HepG2 (cell line): Measurements from ENCODE around the gene SNX27. TPM values are rescaled to one million over a fixed set of nuclear protein-coding genes. Genes with fewer than 3 reads are reported as not detected.
A peak's percentile ranks its signal among the peaks of the same experiment; 100 is the strongest.

ENCODE experiments used
- ATAC-seq: fragments of 200-7000 bp; cut with Tn5 transposase; 3 replicates; pipeline ENCODE4 v1.9.1; 2020; ENCODE audit warnings: mild to moderate bottlenecking, moderate library complexity
- BruUV-seq: library from RNA; stranded (reverse); fragments of 400-500 nt; replicated peaks from 2 replicates; lab custom pipeline; 2021; lab: Mats Ljungman, UMichigan
- CTCF ChIA-PET: fragments of 300-600 bp; formaldehyde crosslinking; extraction: SDS; loops from one replicate; lab custom pipeline; 2021; ENCODE audit warnings: low total read pairs, inconsistent platforms, low intra/inter-chr PET ratio; lab: Yijun Ruan, JAX
- POLR2A ChIA-PET: fragments of 350-600 bp; sonication (Branson Sonifier 250); formaldehyde crosslinking; loops from one replicate; lab custom pipeline; 2020; ENCODE audit warnings: antibody characterized with exemption, inconsistent platforms; lab: Yijun Ruan, JAX
- DNase-seq: peaks from one replicate; pipeline ENCODE4 v3.0.0-alpha.2; 2015; ENCODE audit warnings: low spot score
- FAIRE-seq: peaks from 3 replicates; lab custom pipeline; 2011; peaks lifted over from hg19 to GRCh38; lab: Jason Lieb, UNC
- H2AFZ ChIP-seq: one replicate; pipeline ENCODE4 v1.6.1; 2011; ENCODE audit warnings: low read length, inconsistent platforms
- H3K27ac ChIP-seq: fragments of 300-600 bp; 3 replicates; pipeline ENCODE4 v1.8.0; 2011; ENCODE audit warnings: mixed run types, mild to moderate bottlenecking, mixed read lengths, low read length, inconsistent platforms; ENCODE audit not compliant: insufficient read depth; ENCODE audit errors: extremely low read length
- H3K27me3 ChIP-seq, 2 experiments: fragments of 200-600 bp in 1 of 2; 2 replicates in 1 of 2; 3 replicates in 1 of 2; pipeline versions ENCODE4 v1.6.0 to v1.8.0; 2011; ENCODE audit warnings: low read length in 2 of 2, mild to moderate bottlenecking in 2 of 2, moderate library complexity in 2 of 2, inconsistent platforms in 1 of 2; ENCODE audit not compliant: insufficient read depth in 2 of 2, control insufficient read depth in 1 of 2
- H3K36me3 ChIP-seq, 2 experiments: fragments of 200-600 bp in 1 of 2; replicated peaks in 1 of 2; 2 replicates in 1 of 2; 3 replicates in 1 of 2; pipeline versions ENCODE4 v1.5.1 to v1.8.0; 2011; ENCODE audit warnings: low read length in 2 of 2, inconsistent platforms in 1 of 2; ENCODE audit not compliant: insufficient read depth in 2 of 2, control insufficient read depth in 1 of 2
- H3K4me1 ChIP-seq: 2 replicates; pipeline ENCODE4 v1.5.1; 2012; ENCODE audit warnings: low read length, inconsistent platforms; ENCODE audit not compliant: insufficient read depth
- H3K4me2 ChIP-seq: 2 replicates; pipeline ENCODE4 v1.6.0; 2011; ENCODE audit warnings: low read depth, low read length, inconsistent platforms
- H3K4me3 ChIP-seq, 3 experiments: fragments of 200-600 bp in 1 of 3; sonication (generic), shearing (Covaris generic) in 1 of 3; replicated peaks in 1 of 3; 2 replicates each; pipeline ENCODE4 v1.5.1; 2011 to 2016; ENCODE audit warnings: low read length in 3 of 3, inconsistent platforms in 2 of 3, low read depth in 2 of 3, mild to moderate bottlenecking in 2 of 3, control low read depth in 1 of 3, mixed read lengths in 1 of 3; ENCODE audit not compliant: insufficient read depth in 1 of 3
- H3K79me2 ChIP-seq: one replicate; pipeline ENCODE4 v1.6.1; 2011; ENCODE audit warnings: low read length, inconsistent platforms; ENCODE audit not compliant: insufficient read depth
- H3K9ac ChIP-seq: 2 replicates; pipeline ENCODE4 v1.6.0; 2011; ENCODE audit warnings: mild to moderate bottlenecking, low read depth, low read length, inconsistent platforms; ENCODE audit not compliant: insufficient read depth
- H3K9me3 ChIP-seq: 2 replicates; pipeline ENCODE4 v1.5.1; 2012; ENCODE audit warnings: mild to moderate bottlenecking, low read length
- H4K20me1 ChIP-seq: 2 replicates; pipeline ENCODE4 v1.6.0; 2011; ENCODE audit warnings: inconsistent platforms, mild to moderate bottlenecking, low read length, moderate library complexity; ENCODE audit not compliant: insufficient read depth
- ATF7-NPFF ChIP-seq: sonication (generic); formaldehyde crosslinking; IDR thresholded peaks from 2 replicates; pipeline ENCODE4 v1.8.1; 2023; ENCODE audit warnings: mild to moderate bottlenecking, low read depth, missing genetic modification reagents, moderate library complexity
- HIVEP1 ChIP-seq: sonication (generic); formaldehyde crosslinking; IDR thresholded peaks from 2 replicates; pipeline ENCODE4 v1.4.0; 2020; ENCODE audit warnings: mild to moderate bottlenecking, missing genetic modification reagents
- MAFK ChIP-seq, 2 experiments: IDR thresholded peaks in 1 of 2; conservative IDR thresholded peaks in 1 of 2; 2 replicates each; pipeline ENCODE4 v1.6.1; 2011; ENCODE audit warnings: improper control_type of control experiment in 2 of 2, low read length in 2 of 2
- NFE2L1 ChIP-seq: sonication (generic); formaldehyde crosslinking; IDR thresholded peaks from 2 replicates; pipeline ENCODE4 v1.4.0; 2020; ENCODE audit warnings: missing genetic modification reagents, mild to moderate bottlenecking, borderline replicate concordance
- RAD51 ChIP-seq: fragments of 450-650 bp; IDR thresholded peaks from 2 replicates; pipeline ENCODE4 v1.6.1; 2016; ENCODE audit warnings: borderline replicate concordance
- SMARCC2 ChIP-seq: fragments of 450-650 bp; IDR thresholded peaks from 2 replicates; pipeline ENCODE4 v1.6.1; 2017; ENCODE audit warnings: antibody characterized with exemption, mild to moderate bottlenecking
- ZFP82 ChIP-seq: sonication (generic); formaldehyde crosslinking; IDR thresholded peaks from 2 replicates; pipeline ENCODE4 v1.5.1; 2020; ENCODE audit warnings: mild to moderate bottlenecking, missing genetic modification reagents, borderline replicate concordance
- ZNF136 ChIP-seq: sonication (generic); formaldehyde crosslinking; IDR thresholded peaks from 2 replicates; pipeline ENCODE4 v1.8.1; 2022; ENCODE audit warnings: low read depth, mild to moderate bottlenecking, moderate library complexity, missing genetic modification reagents
- ZNF143 ChIP-seq: sonication (generic); formaldehyde crosslinking; IDR thresholded peaks from 2 replicates; pipeline ENCODE4 v1.4.0; 2020; ENCODE audit warnings: missing genetic modification reagents
- ZNF224 ChIP-seq: sonication (generic); formaldehyde crosslinking; IDR thresholded peaks from 2 replicates; pipeline ENCODE4 v1.5.0; 2020; ENCODE audit warnings: mild to moderate bottlenecking, missing genetic modification reagents
- ZNF570 ChIP-seq: sonication (generic); formaldehyde crosslinking; IDR thresholded peaks from 2 replicates; pipeline ENCODE4 v1.4.0; 2020; ENCODE audit warnings: mild to moderate bottlenecking, missing genetic modification reagents, borderline replicate concordance
- ZNF614 ChIP-seq: IDR thresholded peaks from 2 replicates; pipeline ENCODE4 v1.6.1; 2018; ENCODE audit warnings: missing biosample characterization, missing genetic modification reagents, inconsistent platforms, borderline replicate concordance
- ZNF660 ChIP-seq: sonication (generic); formaldehyde crosslinking; IDR thresholded peaks from 2 replicates; pipeline ENCODE4 v1.5.1; 2020; ENCODE audit warnings: mild to moderate bottlenecking, low read depth, missing genetic modification reagents, borderline replicate concordance
- ZSCAN30 ChIP-seq: sonication (generic); formaldehyde crosslinking; IDR thresholded peaks from 2 replicates; pipeline ENCODE4 v1.5.0; 2020; ENCODE audit warnings: mild to moderate bottlenecking, missing genetic modification reagents
- WGBS: methylation state at CpG from one replicate; pipeline ENCODE4 v1.1.6; 2017; ENCODE audit warnings: low lambda C conversion rate; 5-methylcytosine and 5-hydroxymethylcytosine counted together
- in situ Hi-C: cut with HindIII; loops from 2 replicates; pipeline ENCODE4 v1.10.0; 2017; ENCODE audit warnings: low pct_unique_long_range_greater_than_20kb; ENCODE audit not compliant: extremely low pct_ligation_motif_present
- intact Hi-C: fragments of 100-400 bp; cut with micrococcal nuclease; formaldehyde crosslinking; loops from one replicate; pipeline ENCODE4 v1.10.0; 2022; ENCODE audit not compliant: unreplicated experiment
- polyA plus RNA-seq, 8 experiments: library from polyadenylated mRNA; depleted of rRNA in 3 of 8; stranded (reverse) in 7 of 8; unstranded in 1 of 8; fragments of >200 nt; fragmentation: Illumina TruSeq in 4 of 8; extraction: Trizol in 4 of 8; gene quantifications; 2 replicates each; pipeline versions ENCODE4 v1.2.1 to v1.2.3, GENCODE V29; 2011 to 2016; ENCODE audit warnings: low read depth in 4 of 8, missing spikeins in 1 of 8, mixed read lengths in 1 of 8; ENCODE audit not compliant: insufficient read depth in 1 of 8
- total RNA-seq, 5 experiments: library from RNA; depleted of rRNA; stranded (reverse); fragments of >200 nt; fragmentation: Illumina TruSeq; extraction: Trizol; gene quantifications; 2 replicates each; pipeline ENCODE4 v1.2.3, GENCODE V29; 2016; ENCODE audit warnings: low read depth in 1 of 5
- TF ChIP-seq, protein P1 (sequence below): sonication (generic); formaldehyde crosslinking; IDR thresholded peaks from 2 replicates; pipeline ENCODE4 v1.4.0; 2020; ENCODE audit warnings: mild to moderate bottlenecking, missing genetic modification reagents, borderline replicate concordance

SNX27 gene
- total and polyA plus RNA-seq, 2 of the 13 experiments (the other 11 are each of a cell fraction or from before 2014, with no cell fraction given), result 14.4 to 17.8 TPM

DNA sequence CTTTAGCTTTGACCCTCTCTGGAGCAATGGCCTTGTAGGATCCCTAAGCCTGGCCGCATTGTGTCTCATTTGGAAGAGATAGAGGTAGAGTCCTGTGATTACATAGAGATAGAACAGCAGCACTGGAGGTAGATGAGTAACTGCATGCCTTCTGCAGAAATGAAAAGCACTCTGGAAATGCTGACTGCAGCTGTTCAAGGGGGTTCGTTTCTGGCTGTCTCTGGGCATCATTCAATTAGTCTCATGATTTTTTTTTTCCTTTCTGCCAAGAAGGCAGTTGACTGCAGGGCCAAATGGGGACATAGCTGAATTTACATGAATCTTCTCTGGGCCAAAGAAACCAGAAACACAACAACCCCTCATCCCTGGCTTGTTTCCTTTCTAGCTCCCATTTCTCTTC lies 28.1 kb upstream of the SNX27 start:
- H3K79me2 ChIP-seq, result no peaks in the 10 kb centered on the region
- CTCF ChIA-PET, result no interaction called here
- no peak for FAIRE-seq
- peaks cover 5 to 17% of the 10 kb centered on the region in 2 experiments for H3K36me3 ChIP-seq
- no TSS peak for BruUV-seq
- no peak overlapping the region for H3K27ac ChIP-seq
- H3K4me2 ChIP-seq, result no peak overlapping the region
- no peak overlapping the region for H3K9ac ChIP-seq
- no peak for DNase-seq
- WGBS, result 83% methylated on average over 2 of the region's 2 CpGs
- no peaks in the 10 kb centered on the region for H4K20me1 ChIP-seq
- H3K27me3 ChIP-seq, result no peaks in the 10 kb centered on the region
- no peak overlapping the region for H3K4me3 ChIP-seq
- TF ChIP-seq MAFK (conservative IDR thresholded peaks at IDR 0.05 in 1 of 2, IDR thresholded peaks at IDR 0.05 in 1 of 2; ENCODE audit: low read length in 2 of 2), result peak in 1 of 2 experiments; percentile 42; a peak in 2 of 4 replicates
- no peak for TF ChIP-seq ZSCAN30 (CRISPR knock-in tag)
- no peak for ATAC-seq
- POLR2A ChIA-PET, result interaction anchor here (1.7 kb wide), 1 partner anchor 44 kb away, joined by 3 read pairs; no protein-coding TSS in a partner anchor
- in situ Hi-C loops, result no loop called here
- H2AFZ ChIP-seq, result no peak overlapping the region
- H3K9me3 ChIP-seq, result no peaks in the 10 kb centered on the region
- intact Hi-C loops, result no loop called here
- peaks cover 15% of the 10 kb centered on the region for H3K4me1 ChIP-seq

- WGBS, result 79% methylated on average over 6 of the region's 6 CpGs
- no peak for ATAC-seq
- no peak overlapping the region for H3K4me3 ChIP-seq
- DNase-seq, result no peak
- no peaks in the 10 kb centered on the region for H4K20me1 ChIP-seq
- no peaks in the 10 kb centered on the region for H3K79me2 ChIP-seq
- peaks cover 5 to 12% of the 10 kb centered on the region in 2 experiments; a peak in 4 of 5 replicates for H3K36me3 ChIP-seq
- ChIA-PET POLR2A (interaction anchor here (1.7 kb wide), 1 partner anchor 45 kb away, joined by 3 read pairs; no protein-coding TSS in a partner anchor), CTCF (no interaction called here)
- no peak overlapping the region for H2AFZ ChIP-seq
- no peak overlapping the region for H3K27ac ChIP-seq
- H3K4me2 ChIP-seq, result no peak overlapping the region
- no peaks in the 10 kb centered on the region for H3K27me3 ChIP-seq
- peaks cover 15% of the 10 kb centered on the region for H3K4me1 ChIP-seq
- intact Hi-C loops, result no loop called here
- no peaks in the 10 kb centered on the region for H3K9me3 ChIP-seq
- H3K9ac ChIP-seq, result no peak overlapping the region
- no TSS peak for BruUV-seq
- no peak for FAIRE-seq
- in situ Hi-C loops, result no loop called here
- TF ChIP-seq ZFP82 (CRISPR knock-in tag), result no peak
- no peak for TF ChIP-seq RAD51
- no peak for TF ChIP-seq ATF7-NPFF (CRISPR knock-in tag)
- TF ChIP-seq ZNF136 (CRISPR knock-in tag), result no peak
- no peak for TF ChIP-seq ZNF224
- TF ChIP-seq ZNF660 (CRISPR knock-in tag), result no peak
- TF ChIP-seq ZNF570 (CRISPR knock-in tag), result no peak
- TF ChIP-seq SMARCC2, result no peak
- no peak for TF ChIP-seq NFE2L1 (CRISPR knock-in tag)
- no peak for TF ChIP-seq ZNF614 (CRISPR knock-in tag)
- no peak for TF ChIP-seq HIVEP1 (CRISPR knock-in tag)
- no peak for TF ChIP-seq ZNF143
- TF ChIP-seq, protein P1, sequence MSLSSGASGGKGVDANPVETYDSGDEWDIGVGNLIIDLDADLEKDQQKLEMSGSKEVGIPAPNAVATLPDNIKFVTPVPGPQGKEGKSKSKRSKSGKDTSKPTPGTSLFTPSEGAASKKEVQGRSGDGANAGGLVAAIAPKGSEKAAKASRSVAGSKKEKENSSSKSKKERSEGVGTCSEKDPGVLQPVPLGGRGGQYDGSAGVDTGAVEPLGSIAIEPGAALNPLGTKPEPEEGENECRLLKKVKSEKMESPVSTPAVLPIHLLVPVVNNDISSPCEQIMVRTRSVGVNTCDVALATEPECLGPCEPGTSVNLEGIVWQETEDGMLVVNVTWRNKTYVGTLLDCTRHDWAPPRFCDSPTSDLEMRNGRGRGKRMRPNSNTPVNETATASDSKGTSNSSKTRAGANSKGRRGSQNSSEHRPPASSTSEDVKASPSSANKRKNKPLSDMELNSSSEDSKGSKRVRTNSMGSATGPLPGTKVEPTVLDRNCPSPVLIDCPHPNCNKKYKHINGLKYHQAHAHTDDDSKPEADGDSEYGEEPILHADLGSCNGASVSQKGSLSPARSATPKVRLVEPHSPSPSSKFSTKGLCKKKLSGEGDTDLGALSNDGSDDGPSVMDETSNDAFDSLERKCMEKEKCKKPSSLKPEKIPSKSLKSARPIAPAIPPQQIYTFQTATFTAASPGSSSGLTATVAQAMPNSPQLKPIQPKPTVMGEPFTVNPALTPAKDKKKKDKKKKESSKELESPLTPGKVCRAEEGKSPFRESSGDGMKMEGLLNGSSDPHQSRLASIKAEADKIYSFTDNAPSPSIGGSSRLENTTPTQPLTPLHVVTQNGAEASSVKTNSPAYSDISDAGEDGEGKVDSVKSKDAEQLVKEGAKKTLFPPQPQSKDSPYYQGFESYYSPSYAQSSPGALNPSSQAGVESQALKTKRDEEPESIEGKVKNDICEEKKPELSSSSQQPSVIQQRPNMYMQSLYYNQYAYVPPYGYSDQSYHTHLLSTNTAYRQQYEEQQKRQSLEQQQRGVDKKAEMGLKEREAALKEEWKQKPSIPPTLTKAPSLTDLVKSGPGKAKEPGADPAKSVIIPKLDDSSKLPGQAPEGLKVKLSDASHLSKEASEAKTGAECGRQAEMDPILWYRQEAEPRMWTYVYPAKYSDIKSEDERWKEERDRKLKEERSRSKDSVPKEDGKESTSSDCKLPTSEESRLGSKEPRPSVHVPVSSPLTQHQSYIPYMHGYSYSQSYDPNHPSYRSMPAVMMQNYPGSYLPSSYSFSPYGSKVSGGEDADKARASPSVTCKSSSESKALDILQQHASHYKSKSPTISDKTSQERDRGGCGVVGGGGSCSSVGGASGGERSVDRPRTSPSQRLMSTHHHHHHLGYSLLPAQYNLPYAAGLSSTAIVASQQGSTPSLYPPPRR (CRISPR knock-in tag), result no peak
These were observed 27.6 kb upstream of the SNX27 start for GRCh38 chr1:151584278-151584677.
